GM18517 (cell line): Measurements from ENCODE around the gene SLC9A2.

ENCODE experiments used
- ATAC-seq: cut with Tn5 transposase; IDR thresholded peaks from one replicate; pipeline ENCODE4 v1.9.1; 2021; ENCODE audit warnings: mild to moderate bottlenecking, moderate library complexity; ENCODE audit not compliant: unreplicated experiment

SLC9A2 gene

DNA sequence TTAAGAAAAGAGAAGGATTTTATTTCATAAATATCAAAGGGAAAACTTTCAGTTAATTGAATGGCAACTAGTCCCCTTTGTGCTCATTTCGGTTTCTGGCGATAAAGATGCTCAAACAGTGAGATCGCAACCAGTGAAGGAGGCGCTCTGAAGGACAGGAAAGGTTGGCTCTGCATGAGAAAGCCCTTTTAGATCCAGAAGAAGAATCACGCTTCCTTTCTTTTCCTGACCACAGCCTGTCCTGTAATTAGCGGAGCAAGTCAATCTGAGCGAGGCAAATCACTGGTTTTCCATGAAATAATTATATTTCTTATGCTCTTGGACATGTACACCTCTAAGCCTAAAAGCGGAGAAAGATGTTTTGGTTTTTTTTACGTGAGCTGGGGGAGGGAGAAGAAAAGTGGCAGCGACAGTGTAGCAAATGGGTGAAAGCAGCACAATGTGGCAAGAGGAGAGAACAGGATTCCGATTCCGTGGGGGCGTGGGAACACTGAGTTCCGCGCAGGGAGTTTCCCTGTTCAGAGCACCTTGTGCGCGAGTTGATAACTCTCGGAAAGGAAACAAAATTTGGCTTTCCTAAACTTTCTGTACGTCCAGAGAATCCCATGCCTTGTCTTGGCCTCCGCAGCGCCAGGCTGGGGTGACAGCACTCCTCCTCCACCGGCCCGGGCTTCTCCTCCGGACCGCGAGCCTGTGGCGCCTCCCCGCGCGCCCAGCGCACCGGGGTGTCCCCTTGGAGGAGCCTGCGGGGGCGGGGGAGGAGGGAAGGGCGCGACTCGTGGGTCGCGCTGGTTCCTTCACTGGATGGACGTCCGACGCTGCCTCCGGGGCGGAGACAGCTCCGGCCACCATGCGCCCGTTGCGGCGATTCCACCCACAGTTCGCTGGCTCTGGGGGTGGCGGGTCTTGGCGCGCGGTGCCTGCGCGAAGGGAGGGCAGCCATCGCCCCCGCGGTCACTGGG is 620 bp upstream of the SLC9A2 start:
- ATAC-seq: no peak

DNA sequence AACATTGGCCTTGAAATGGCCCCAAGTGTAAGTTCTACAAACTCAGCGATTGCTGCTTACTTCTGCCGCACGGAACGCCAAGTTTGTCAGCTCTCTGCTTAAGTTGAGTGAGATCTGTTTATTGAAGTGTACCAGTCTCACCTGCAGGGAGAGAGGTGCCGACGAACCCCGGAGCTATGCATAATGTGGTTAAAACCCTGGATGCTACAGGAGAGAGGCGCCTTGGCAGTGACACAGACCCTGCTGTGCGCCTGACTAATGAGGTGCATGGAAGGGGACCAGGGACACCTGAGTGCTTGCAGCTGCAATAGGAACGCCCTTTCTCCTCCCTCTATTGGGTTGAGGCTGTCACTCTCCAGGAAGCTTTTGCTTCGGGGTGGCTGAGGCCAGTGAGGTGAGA is 979 bp downstream of the SLC9A2 start:
- no peak for ATAC-seq

DNA sequence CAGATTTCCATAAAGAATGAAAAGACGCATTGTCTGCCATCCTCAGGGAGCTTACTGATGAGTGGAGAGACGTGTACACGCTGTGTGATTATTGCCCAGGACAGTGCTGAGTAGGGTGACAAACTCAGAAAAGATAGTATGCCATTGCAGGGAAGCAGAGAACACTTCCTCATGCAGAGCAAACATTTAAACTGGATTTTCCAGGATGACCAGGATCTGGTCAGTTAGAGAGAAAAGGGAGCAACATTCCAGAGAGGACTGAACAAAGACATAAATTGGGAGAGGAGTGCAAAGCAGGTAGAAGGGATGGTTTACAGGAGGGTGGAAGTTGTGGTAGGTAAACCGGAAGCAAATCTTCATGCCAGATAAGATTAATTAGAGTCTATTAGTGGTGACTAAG is 2.3 kb downstream of the SLC9A2 start:
- no peak for ATAC-seq

DNA sequence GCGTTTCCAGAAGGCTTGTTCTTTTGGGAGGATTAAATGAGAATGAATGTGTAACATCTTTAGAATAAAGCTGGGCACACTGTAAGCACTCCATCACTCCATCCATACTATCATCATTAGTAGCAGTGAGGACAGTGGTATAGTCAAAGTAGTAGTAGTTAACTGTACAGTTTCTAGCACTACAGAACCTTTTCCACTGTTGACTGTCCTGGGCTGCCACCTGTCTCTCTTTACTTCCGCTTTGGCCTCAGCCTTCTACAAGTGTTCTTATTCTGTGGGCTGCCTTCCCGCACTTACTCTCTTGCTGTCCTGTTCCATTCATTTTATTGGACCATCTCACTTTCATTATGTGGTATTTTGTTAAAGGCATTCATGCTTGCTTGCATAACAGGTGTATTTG is 3.3 kb downstream of the SLC9A2 start:
- no peak for ATAC-seq

DNA sequence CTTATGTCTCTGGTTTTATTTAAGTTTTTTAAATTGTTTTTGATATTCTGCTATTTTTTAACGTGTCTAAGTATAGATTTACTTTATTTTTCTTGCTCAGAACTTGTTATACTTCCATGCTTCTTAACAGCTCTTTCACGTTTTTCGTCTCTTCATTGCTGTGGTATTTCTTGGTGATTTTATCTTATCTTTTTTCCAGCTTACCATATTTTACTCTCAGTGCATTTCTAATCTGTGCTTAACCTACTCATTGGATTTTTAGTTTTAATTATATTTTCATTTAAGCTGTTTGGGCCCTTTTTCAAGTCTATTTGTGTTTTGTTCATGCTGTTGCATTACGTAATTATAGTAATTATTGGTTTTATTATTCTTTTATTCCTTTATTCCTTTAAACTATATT is 11.1 kb downstream of the SLC9A2 start:
- no peak for ATAC-seq

DNA sequence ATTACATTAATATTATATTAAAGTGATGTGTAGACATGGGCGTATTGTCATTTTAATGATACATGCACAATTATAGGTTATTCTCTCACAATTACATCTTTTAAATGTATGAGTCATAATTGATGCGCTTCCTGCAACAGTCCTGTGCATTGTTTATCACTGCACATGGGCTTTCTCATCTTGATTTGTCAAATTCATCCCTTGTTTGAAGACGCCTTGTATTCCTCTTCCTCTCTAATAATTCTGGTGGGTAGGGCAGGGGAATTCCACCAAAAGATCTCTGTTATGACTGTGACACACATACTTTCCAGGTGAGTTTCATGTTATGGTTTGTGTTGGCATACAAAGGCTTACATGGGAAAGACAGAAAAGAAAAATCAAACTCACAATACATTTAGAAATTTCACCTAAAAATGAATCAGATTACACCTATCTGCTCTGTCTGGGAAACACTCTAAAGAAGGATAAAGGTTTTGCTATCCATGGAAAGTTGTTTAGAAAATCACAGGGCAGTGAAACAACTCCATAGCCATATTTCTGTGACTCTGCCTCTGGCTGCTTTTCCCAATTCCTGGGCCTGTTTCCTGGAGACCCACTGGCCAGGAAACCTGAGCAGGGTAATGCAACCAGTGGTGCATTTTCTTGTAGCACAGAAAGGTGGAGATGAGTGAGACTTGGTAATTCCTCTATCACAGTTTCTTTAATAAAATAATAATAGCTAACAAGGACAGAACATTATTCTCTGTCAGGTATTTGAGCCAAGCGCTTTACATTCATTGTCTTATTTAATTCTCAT is 13.2 kb downstream of the SLC9A2 start:
- no peak for ATAC-seq

DNA sequence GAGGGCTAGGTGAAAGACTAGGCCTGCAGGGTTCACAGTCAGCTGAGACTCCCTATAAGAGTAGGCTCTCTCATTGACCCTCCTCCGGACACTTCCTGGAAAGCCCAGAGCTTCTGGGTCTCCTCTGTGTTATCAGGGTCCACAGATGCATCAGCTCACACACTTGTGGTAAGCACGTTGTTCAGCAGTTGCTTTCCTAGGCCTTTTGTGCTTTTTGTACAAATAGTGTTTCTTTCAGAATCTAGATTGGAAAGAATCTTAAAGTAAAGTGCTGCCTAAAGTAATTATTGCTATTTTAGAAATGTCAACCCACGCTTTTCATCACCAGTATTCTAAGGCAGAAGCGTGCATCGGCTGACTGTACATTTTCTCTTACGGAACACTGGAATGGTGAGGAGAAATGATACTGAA is 15.5 kb downstream of the SLC9A2 start:
- ATAC-seq: no peak

DNA sequence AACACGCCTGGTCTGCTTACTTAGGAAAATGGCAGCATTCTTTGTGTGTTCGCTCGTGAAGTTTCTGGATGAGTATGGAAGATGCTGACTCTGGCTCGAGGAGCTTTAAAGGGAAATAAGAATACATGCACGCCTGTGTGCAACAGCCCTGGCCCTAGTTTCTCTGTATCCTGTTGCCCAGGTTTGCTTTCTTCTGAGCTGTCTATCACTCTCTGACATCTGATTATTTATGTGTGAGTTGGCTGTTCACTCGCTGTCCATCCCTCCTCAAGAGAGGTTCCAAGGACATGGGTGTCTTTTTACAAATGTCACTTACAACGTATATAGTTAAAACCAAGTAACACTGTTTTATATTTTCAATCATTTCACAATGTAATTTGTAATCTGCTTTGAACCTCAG is 16.0 kb downstream of the SLC9A2 start:
- ATAC-seq: no peak

DNA sequence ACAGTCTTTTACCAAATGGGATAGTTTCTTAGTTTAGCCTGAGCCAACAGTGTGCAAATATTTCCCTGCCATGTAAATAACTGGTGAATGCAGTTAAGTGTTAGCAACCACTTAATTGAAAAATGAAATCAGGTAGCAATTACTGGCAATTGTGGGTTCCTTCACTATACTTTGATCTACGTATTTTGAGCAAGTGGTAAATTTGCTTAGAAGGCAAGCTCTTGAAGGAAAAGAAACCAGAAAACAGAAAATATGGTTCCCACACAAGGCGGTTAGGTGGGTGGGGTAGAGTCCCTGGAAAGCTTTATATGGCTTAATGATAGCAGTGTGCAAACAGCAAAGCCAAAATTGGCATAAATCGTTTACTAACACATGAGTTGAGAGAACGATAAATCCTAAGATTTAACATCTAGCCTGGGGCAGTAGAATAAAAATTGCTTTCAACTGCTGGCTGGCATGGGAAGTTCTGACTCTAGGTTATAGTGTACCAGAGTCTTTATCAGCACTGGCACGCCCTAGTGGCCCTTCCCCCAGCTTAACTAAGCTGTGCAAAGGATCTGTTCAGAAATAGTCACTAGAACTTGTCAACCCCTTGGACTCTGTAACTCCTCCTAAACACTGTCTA is 17.0 kb downstream of the SLC9A2 start:
- no peak for ATAC-seq

DNA sequence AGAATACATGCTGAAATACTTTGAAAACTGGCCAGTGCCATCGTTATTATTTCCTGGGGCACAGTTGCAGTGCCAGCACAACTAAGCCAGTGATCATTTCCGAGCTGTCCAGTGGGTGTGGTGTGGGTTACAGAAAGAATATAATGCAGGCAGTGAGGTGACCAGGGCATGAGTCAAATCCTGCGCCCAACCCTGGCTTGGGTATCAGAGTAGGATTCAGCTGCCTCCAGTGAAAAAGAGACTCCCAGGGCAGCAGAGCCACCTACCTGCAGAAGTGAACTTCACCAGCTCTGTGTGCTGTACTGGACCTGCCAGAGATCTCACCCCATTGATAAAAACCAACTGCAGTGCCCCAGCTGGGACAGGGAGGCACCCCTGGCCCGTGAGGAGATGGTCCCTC is 18.0 kb downstream of the SLC9A2 start:
- no peak for ATAC-seq

DNA sequence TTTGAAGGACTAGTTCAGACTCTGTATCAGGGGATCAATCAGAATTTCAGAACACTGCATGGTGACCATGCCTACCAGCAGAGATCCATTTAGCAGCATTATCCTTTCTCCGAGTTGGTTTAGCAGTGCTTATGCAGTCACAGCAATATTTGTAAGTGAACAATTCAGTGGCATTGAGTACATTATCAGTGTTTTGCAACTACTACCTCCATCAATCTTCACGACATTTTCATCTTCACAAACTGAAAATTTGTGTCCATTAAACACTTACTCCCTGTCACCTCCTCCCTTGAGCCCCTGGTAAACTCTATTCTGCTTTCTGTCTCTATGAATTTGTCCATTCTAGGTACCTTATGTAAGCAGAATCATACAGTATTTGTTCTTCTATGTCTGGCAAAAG is 20.1 kb downstream of the SLC9A2 start:
- no peak for ATAC-seq

DNA sequence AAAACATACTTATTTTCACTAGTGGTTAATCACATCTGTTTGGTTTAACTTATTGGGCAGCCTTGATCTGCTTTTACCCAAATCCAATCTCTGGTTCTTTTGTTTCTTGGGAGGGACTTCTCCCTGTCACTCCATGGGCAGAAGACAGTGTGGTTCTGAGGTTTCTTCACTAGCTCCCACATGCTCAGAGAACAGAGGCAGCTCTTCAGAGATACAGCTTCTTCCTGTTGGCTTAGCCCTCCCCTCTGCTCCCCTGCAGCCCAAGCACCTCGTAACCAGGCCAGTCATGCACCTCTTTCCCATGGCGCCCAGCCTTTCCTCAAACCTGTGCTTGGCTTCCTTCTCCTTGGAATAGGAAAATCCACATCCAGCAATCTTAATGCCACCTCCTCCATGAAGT is 32.8 kb downstream of the SLC9A2 start:
- no peak for ATAC-seq

DNA sequence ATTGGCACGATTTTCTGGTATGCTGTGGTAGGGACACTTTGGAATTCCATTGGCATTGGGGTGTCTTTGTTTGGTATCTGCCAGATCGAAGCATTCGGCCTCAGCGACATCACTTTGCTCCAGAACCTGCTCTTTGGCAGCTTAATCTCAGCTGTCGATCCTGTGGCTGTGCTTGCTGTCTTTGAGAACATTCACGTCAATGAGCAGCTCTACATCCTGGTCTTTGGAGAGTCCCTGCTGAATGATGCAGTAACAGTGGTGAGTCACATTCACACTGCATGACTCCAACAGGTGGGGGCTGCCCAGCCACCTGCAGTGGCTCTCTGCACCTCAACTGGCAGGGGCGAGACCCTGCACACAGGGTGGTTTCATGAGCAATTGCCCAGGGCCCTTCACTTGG is 38.4 kb downstream of the SLC9A2 start:
- ATAC-seq: no peak

DNA sequence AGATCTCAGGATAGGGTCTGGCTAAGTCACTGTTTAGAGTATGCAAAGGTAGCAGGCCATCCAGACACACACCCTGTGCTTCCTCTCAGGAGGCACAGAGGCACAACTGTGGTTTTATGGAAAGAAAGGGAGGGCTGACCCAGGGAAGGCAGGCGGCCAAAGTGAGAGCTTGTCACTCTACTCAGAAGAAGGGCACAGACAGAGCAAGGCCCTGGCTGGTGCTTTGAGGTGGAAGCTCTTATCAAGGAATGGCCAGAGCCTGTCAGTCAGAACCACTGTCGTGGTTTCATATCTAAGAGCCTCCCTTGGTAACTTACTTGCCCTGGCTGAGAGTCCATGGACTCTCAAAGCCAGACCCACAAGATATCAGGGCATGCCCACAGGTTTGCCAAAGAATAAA is 40.7 kb downstream of the SLC9A2 start:
- no peak for ATAC-seq

DNA sequence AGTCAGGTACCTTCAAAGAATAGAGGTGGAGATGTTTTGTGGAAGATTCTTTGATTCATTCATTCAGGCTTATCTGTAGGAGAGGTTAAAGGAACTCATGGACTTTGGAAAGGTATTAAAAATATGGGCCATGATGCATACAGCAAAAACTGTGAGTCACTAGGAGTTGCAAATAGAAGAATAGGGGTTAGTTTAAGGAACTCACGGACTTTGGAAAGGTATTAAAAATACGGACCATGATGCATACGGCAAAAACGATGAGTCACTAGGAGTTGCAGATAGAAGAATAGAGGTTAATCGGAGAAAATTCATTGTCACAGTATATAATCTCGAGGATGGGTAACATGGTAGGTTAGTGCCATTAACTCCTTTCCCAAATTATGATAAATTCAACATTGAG is 41.2 kb downstream of the SLC9A2 start:
- no peak for ATAC-seq

DNA sequence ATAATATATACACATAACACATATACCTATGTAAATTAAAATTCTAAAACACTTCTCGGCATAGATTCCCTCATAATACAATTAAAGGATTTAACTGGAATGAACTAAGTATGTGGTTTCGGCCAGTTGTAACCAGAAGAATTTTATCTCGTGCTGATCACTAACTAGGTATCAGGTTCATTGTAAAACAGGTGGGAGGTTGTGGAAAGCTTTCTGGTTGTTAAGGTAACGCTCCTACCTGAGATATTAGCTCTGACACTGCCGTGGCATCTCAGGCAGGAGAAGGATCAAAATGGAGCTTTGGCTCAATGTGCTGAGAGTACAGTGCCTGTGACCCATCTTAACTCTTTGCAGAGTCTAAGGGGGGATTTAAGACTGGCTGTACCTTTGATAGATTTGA is 42.5 kb downstream of the SLC9A2 start:
- ATAC-seq: no peak

DNA sequence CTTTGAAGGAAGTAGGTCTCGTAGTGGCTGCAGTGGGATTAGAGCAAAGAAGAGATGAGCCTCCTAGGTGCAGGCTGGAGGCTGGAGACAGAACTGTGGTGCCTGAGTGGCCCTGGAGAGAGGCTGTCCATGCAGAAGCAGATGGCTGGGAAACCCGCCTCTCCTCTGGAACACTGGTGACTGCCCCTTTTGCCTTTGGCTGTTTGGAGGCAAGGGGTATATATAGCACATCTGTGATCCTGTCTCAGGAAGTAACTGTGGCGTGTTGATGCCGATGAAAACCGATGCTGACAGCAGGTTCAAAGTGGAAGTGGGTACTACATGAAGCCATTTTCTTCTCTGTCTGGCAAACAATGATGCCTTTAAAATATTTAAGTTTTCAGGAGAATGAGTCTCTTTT is 43.5 kb downstream of the SLC9A2 start:
- ATAC-seq: no peak

DNA sequence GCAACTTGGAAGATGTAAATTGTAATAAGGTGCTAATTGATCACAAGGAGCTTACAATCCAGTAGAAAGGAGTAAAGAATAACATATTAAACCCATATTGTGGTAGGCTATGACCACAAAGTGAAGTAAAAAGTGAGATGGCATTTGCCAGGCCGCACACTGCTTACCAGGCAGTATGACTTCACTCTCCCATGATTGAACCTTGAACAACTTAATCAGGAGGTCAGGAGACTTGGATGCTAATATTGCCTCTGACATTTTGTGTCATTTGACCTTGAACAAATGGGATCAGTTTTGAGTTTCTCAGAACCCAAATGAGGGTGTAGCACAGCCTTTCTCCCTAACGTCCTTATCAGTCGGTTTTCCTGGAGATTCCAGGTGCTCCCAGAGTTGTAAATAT is 44.0 kb downstream of the SLC9A2 start:
- no peak for ATAC-seq

DNA sequence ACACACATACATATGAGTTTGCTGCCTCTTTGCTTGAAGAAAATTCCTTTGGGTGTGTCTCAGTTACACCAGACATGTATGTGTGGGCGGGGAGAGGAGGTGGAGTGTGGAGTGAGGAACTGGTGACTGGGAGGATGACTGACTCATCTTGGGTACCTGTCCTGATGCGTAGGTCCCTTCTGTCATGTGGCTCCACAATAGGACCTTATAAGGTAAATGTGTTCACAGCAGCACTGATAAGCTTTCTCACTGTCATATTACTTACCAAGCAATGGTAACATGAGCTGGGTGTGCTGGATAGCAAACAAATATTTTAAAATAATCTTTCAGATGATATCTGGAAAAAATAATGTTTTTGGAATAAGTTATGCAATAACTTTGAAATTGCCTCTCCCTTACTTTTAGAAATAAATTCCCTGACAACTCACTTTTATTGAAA is 45.1 kb downstream of the SLC9A2 start:
- no peak for ATAC-seq

DNA sequence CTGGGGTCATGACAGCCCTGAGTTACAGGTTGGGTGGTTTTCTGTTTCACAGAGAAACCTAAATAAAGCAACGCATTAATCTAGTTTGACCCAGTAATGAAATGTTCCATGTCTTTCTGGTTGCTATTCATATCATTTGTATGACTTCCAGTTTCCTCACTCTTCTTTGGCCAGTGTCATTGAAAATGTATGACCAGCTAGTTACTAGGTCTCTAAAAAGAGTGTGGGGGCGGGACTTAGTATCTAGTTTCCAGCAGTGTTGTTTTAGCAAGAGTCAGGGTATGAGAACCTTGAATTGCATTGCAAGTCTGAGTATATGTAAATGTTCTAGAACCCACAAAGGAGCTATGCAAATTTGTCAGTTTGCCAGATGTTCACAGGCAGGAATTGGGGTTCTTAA is 47.7 kb downstream of the SLC9A2 start:
- no peak for ATAC-seq

DNA sequence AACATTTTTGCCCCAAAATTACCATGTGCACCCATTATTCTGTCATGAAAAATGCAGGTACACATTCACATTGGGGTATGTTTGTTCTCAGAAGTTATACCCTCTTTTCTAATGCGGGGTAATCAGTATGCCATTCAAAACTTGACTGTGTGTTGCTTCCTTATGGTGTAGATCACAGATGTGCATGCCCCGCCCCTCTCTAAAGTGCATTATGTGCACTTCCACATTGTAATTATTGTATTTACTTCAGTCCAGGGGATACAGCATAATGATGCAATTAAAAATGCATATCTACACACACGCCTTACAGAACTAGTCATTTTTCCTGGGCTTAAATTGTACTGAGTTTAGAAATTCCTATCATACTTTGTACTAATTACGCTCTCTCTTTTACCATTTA is 48.8 kb downstream of the SLC9A2 start:
- no peak for ATAC-seq

DNA sequence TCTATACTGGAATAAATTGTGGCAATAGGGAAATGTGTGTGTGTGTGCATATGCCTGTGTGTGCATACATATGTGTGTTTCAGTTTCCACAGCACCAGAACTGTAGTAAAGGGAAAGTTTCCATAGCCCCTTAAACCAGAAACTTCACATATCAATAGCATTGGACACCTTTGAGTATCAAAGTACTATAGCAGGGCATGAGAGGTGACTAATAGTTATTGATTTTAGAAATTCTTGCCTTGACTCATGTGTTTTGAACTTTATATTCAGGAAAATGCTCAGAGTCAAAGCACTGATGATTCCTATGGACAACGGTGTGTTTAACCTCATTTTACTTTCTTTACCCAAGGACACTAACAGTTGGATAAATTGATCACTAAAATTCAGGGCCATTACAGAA is 50.0 kb downstream of the SLC9A2 start:
- no peak for ATAC-seq
